Inferior parietal cortex (tissue), 1 donor: ENCODE measurements around the gene CISD2.
"Not testable (repeated sequence)": the region's sequence is repeated elsewhere in the genome, so short reads cannot be mapped to it uniquely, and the experiment has no call there.

ENCODE experiments used
- DNase-seq: peaks from one replicate; pipeline ENCODE4 v3.0.0-alpha.2; 2016; ENCODE audit errors: extremely low spot score

The CISD2 gene

DNA sequence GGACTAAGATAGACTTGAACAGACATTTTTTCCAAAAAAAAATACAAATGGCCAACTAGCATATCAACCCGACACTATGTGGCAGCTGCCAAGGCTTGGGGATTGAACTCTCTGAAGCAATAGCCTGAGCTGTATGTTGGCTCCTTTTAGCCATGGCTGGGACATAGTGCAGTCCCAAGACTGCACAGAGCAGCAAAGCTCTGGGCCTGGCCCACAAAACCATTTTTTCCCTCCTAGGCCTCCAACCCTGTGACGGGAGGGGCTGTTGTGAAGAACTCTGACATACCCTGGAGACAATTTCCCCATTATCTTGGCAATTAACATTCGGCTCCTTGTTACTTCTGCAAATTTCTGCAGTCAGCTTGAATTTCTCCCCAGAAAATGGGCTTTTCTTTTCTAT is 50.1 kb downstream of the CISD2 start:
- DNase-seq: no peak

DNA sequence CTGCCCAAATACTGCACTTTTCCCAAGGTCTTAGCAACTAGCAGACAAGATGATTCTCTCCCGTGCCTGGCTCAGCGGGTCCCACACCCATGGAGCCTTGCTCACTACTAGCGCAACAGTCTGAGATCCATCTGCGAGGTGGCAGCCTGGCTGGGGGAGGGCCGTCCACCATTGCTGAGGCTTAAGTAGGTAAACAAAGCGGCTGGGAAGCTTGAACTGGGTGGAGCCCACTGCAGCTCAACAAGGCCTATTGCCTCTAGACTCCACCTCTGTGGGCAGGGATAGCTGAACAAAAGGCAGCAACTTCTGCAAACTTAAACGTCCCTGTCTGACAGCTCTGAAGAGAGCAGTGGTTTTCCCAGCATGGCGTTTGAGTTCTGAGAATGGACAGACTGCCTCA is 50.9 kb downstream of the CISD2 start:
- not testable (repeated sequence) for DNase-seq

DNA sequence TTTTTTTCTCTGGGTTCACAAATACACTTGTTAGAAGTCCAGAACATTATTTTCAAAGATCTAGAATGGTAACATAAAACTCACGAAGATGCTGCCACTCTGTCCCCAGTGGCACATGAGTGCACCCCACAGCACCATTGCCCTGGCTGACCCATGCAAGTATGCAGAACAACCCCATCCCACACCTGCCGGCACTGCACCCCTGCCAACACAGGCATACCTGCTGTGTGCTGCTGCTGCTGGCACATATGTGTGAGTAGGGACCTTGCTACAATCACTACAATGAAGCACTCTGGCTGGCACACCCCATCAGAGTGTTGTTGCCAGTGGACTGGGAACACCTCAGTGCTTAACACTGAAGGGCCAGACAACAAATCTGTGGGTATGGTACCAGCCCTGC is 66.9 kb downstream of the CISD2 start:
- no peak for DNase-seq

DNA sequence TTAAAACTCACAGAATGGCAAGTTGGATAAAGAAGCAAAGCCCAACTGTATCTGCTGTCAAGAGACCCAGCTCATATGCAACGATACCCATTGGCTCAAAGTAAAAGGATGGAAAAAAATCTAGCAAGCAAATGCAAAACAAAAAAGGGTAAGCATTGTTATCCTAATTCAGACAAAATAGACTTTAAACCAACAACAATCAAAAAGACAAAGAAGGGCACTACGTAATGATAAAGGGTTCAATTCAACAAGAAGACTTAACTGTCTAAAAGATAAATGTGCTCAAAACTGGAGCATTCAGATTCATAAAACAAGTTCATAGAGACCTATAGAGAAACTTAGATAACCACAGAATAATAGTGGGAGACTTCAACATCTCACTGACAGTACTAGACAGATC is 69.3 kb downstream of the CISD2 start:
- not testable (repeated sequence) for DNase-seq
